GM18505 (cell line): ENCODE data around the gene POLA1.
A peak's percentile ranks its signal among the peaks of the same experiment; 100 is the strongest.

Source experiments
- ATAC-seq: cut with Tn5 transposase; IDR thresholded peaks from one replicate; pipeline ENCODE4 v1.9.1; 2021; ENCODE audit not compliant: unreplicated experiment
- POLR2A ChIP-seq: IDR thresholded peaks from 4 replicates; pipeline ENCODE4 v1.6.1; 2011; ENCODE audit warnings: borderline replicate concordance; ENCODE audit not compliant: insufficient read depth, insufficient read length; ENCODE audit errors: extremely low read depth

The POLA1 gene

DNA sequence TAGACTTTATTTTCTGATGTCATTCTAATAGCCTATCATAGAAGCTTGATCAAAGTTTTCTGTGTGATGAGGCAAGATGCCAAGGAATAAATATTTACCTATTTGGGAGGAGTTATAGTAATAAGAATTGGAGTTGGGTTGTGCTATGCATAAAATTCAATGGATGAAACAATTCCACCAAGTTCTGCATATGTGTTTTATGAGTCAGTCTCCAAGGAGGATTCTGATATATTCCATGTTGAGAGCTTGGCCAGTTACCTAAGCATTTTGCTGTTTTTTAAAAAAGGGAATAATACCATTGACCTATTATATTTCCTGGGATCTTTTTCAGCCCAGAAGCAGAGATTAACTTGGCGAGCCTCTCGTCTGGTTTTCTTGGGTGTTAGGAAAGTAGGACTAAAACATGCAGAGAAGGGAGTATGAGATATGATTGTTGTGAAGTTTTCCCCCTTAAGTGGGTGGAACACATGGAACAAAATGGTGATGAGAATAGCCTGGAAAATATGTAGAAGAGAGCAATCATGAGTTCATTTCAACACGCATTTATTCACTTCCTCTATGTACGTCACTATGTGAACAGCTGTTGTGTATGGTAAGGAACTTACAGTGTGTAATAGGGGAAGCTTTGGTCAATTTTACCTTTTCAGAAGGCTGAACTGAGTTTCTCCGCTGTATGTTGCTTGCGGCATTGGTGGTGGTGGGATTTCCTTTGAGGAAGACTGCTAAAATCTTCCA, 39.2 kb downstream of the POLA1 start:
- ATAC-seq, result no peak
- TF ChIP-seq POLR2A, result no peak

DNA sequence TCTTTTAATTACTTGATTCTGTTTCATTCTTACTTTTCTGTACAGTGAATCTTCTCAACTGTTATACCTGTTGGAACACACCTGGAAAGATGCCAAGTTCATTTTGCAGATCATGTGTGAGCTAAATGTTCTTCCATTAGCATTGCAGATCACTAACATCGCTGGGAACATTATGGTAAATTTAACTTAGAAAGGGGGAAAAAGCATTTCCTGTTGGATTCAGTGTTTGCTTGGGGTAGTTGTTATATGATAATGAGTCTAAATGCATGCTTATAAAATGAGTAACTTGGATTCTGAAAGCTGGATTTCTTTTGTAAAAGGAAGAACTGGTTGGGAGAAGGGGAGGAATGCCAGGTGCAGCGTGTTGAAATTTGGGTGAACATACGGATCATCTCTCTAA, 47.6 kb downstream of the POLA1 start:
- ATAC-seq, result no peak
- no peak for TF ChIP-seq POLR2A

DNA sequence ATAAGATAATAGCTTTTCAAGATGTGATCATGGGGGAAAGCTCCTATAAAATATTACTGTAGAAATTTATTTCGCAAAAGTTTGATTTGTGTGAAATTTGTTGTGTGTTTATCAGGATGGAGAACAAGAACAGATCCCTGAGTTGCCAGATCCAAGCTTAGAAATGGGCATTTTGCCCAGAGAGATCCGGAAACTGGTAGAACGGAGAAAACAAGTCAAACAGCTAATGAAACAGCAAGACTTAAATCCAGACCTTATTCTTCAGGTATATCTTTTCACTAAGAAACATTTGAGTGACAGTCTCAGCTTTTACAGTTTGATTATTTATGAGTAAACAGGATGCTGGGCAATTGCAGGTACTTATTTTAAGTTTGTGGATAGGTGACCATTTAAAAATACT, 54.5 kb downstream of the POLA1 start:
- TF ChIP-seq POLR2A, result no peak

DNA sequence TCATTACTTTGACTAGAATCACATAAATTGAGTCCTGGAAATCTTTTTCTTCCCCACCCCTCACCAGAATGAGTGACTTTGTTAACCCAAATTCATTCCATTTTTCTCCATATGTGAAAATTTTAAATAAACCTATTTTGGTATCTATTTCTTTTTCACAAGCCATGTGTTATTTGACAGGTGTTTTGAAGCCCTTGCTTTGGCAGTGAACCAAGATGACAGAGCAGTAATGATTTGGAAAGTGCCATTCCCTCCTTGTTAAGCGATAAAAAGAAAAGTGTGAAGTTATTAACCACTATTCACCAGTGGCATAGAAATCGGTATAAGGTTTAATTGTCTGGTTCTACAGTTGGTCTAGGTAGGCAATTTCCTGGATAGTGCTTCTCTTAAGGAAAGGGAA, 66.1 kb downstream of the POLA1 start:
- no peak for TF ChIP-seq POLR2A
- ATAC-seq, result no peak

More for the DNA sequence above, 54.5 kb downstream of the POLA1 start:
- ATAC-seq, result no peak

DNA sequence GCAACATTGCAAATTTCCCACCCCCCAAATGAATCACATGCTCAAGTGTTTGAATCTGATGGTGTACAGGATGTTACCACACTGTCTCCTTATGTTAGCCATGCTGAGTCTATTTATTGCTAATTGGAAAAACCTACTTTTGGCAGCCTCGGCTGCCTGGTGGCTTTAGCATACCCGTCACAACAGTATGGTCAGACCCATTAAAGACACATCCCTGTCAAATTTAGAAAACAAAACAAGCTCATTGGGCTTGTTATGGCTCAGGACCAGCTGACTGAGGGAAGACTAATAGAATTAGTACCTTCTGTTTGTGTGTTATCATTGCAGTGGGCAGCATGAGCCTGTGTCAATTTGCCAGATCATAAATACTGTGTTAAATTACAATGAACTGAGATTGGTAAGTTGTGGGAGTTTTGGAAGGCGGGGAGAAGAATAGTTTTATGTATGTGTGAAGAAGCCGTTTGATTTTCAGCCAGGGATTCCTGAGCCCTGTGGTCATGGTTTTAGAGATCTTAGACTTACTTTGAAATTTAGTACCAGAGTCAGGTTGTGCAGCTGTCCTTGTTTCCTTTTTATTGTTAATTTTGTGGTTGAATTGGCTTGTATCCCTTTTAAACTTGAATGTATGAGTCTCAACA, 66.8 kb downstream of the POLA1 start:
- no peak for ATAC-seq
- TF ChIP-seq POLR2A, result no peak

DNA sequence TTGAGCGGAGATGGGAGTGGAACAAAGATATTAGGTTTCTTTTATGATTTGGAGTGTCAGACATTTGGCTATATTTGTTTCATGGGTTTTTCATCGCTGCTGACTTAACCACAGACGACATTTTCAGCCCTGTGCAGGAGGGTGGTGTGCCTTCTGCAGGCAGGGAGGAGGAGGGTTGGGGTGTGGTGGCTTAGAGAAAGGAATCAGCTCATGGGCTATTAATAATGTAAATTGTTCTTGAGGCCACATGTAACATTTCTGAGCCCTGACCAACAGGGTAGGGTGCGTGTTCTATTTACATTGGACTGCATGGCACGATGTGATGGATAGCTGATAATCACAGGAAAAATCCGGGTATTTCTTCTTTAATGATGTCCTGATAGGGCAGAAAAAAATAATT, 67.6 kb downstream of the POLA1 start:
- no peak for TF ChIP-seq POLR2A
- ATAC-seq, result no peak

DNA sequence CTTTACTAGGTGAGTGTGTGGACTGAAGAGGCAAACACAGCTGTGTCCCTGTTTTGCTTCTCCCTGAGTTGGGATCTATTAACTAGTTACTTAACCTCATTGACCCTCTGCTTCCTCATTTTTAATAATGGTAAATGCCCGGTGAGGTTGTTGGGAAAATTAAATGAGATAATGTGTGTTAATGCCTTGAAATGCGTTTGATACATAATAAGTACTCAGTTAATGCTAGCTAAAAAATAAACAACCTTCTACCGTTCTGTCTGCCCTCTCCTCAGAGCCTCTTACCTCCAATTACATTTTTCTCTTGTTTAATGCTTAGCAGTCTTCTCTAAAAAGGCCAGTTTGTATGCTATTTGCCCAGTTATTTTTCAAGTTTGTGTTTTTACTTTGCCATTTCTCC, 70.3 kb downstream of the POLA1 start:
- TF ChIP-seq POLR2A, result no peak
- ATAC-seq, result no peak

DNA sequence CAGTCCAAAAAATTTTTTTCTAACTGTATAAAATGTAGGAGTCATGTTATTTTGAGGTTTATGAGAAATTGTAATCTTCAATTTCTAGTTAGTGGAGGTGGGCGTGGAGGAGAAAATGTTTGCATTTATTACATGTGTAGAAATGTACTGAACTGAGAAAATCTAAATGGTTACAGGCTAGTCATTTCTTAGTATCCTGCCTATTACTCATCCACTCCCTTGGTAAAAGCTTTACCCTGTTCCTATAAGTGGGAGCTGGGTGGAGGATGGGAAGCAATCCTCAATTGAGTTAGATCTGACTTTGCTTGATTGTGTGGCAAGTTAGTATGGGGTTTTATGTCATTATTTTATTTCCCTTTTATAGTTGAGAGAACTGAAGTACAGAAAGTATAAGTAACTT, 73.8 kb downstream of the POLA1 start:
- ATAC-seq, result no peak
- TF ChIP-seq POLR2A, result no peak

DNA sequence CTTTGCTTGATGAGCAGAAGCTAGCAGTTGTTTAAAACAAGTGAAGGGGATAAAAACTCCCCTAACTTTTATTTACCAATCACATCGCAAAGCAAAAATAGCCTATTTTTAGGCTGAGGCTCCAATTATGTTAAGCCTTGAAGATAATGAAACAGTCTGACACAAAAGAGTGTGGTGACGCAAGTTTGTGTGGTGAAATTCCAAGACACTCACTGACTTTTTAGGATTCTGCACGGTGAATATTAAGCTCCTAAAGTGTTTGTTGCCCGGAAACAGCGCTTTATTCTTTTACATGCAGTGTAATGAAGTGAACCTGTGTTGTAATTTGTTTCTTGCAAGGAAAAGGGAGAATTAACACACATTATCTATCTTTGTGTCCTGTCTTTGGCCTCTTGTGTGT, 74.8 kb downstream of the POLA1 start:
- TF ChIP-seq POLR2A, result no peak
- no peak for ATAC-seq

DNA sequence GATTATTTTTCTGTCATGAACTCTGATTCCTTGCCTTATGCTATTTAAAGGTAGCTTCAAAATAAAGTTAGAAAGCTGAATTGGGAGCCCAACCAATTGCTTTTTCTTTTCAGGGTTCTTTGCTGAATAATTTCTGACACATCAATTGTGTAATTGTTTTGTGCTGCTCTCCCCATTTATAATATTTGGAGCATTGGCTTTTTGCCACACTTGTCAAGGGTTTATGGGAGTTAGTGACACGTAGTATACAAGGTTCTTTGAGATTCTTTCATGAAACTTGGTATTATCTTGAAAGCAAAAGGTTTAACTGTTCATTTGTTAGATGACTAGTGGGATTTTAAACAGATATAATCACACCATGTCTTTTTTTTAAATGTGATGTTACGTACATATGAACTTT, 80.9 kb downstream of the POLA1 start:
- no peak for ATAC-seq
- TF ChIP-seq POLR2A, result no peak

DNA sequence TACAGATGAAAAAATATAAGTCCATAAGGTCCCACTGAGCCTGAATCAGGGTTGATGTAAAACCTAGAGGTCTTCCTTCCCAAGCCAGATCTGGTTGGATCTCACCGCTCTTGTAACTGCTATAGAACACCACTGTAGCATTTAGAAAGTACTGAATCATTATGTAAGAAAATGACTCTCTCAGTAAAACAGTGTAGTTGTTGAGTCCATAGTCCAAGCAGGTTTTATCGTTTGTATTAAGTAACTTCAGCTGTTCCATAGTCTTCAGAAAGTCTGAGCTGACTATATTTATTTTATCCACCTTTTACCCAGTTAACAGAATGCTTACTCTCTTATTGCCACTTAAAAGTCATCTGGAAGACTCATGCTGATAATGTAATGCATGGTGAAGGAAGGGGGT, 82.2 kb downstream of the POLA1 start:
- TF ChIP-seq POLR2A, result no peak
- ATAC-seq, result no peak

DNA sequence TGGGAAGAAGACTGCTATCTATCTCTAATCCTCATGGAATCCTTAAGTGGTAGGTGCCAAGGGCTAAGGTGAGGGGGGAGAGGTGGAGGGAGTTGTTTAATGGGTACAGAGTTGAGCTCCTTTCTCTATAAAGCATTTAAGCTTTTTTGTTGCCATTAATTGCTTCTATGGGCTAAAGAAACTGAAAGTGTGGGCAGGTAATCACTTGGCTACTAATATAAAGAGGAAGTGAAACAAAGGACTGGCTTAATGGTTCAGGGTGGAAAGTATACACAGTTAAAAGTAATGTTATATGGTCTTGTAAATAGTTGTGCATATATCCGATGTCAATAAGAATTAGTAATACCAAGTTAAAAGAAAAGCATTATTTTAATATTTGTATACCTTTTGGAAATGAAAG, 83.9 kb downstream of the POLA1 start:
- peak; percentile 99 for ATAC-seq
- no peak for TF ChIP-seq POLR2A

DNA sequence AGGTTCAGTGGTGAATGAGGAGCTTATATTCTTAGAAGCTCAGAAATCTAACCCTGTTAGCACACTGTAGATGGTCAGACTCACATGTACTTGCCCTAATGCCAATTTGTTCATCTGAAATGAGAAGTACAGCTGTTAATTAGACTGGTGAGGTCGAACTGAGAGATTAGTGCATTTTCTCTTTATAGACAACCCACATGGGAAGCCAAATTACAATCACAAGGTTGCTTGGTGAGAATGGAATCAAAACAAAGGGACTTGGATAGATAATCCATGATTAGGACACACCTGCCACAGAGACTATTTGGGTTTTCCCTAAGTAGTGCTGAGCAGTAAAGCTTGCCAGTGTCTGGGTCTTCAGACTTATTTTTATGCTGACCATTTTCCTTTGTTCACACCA, 88.3 kb downstream of the POLA1 start:
- no peak for TF ChIP-seq POLR2A

DNA sequence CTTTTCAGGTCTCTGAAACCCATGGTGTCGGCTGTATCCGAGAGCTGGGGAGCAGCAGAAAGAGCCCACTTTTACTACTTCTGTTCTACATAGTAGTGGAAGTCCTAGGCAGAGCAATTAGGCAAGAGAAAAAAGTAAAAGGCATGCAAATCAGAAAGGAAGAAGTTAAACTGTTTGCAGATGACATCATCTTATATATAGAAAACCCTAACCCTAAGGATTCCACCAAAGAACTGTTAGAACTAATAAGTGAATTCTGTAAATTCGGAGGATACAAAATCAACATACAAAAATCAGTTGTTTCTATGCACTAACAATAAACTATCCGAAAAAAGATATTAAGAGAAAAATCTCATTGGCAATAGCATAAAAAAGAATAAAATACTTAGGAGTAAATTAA, 95.3 kb downstream of the POLA1 start:
- TF ChIP-seq POLR2A, result no peak
- no peak for ATAC-seq

More for the DNA sequence above, 88.3 kb downstream of the POLA1 start:
- ATAC-seq, result no peak
